ENCODE results near the gene PARVB.

PARVB gene

GRCh38 chr22:44112191-44112590 lies 88.1 kb downstream of the PARVB start:
- TF ChIP-seq CTCF (IDR thresholded peaks at IDR 0.05) = no peak

GRCh38 chr22:44116331-44116730 lies 92.2 kb downstream of the PARVB start:
- TF ChIP-seq CTCF (IDR thresholded peaks at IDR 0.05) = no peak

GRCh38 chr22:44116755-44117684 lies 92.9 kb downstream of the PARVB start:
- no peak for TF ChIP-seq CTCF (IDR thresholded peaks at IDR 0.05)

- no peak for TF ChIP-seq CTCF (IDR thresholded peaks at IDR 0.05)
Observed at GRCh38 chr22:44117746-44118145, 93.6 kb downstream of the PARVB start.

GRCh38 chr22:44118645-44119315 lies 94.7 kb downstream of the PARVB start:
- no peak for TF ChIP-seq CTCF (IDR thresholded peaks at IDR 0.05)

- TF ChIP-seq CTCF (IDR thresholded peaks at IDR 0.05) = no peak
Observed at GRCh38 chr22:44119669-44120313, 95.7 kb downstream of the PARVB start.

- no peak for TF ChIP-seq CTCF (IDR thresholded peaks at IDR 0.05)
Observed at GRCh38 chr22:44120314-44120704, 96.2 kb downstream of the PARVB start.
